Mesenchymal stem cell (in vitro differentiated cells and primary cell): ENCODE measurements around the gene TFAP2E.

ENCODE experiments used
- DNase-seq: peaks from one replicate; pipeline ENCODE4 v3.0.0-alpha.2; 2013
- H2AFZ ChIP-seq: one replicate; pipeline ENCODE4 v1.6.1; 2013; ENCODE audit warnings: low read depth, mild to moderate bottlenecking, control low read depth, inconsistent platforms, low read length, moderate library complexity
- H2AK5ac ChIP-seq: 2 replicates; pipeline ENCODE4 v1.6.1; 2013; ENCODE audit warnings: low read length, moderate library complexity, mild to moderate bottlenecking, inconsistent platforms; ENCODE audit not compliant: severe bottlenecking
- H2BK120ac ChIP-seq: one replicate; pipeline ENCODE4 v1.6.1; 2013; ENCODE audit warnings: low read depth, mild to moderate bottlenecking, inconsistent platforms, low read length, moderate library complexity
- H2BK12ac ChIP-seq, 2 experiments: one replicate each; pipeline ENCODE4 v1.6.1; 2013; ENCODE audit warnings: inconsistent platforms in 2 of 2, low read length in 2 of 2, mild to moderate bottlenecking in 2 of 2, moderate library complexity in 2 of 2, control low read depth in 1 of 2
- H2BK15ac ChIP-seq: one replicate; pipeline ENCODE4 v1.6.1; 2013; ENCODE audit warnings: mild to moderate bottlenecking, low read depth, inconsistent platforms; ENCODE audit not compliant: poor library complexity, severe bottlenecking
- H2BK5ac ChIP-seq: 2 replicates; pipeline ENCODE4 v1.6.1; 2013; ENCODE audit warnings: low read depth, mild to moderate bottlenecking, low read length, control low read depth, inconsistent platforms; ENCODE audit not compliant: poor library complexity, severe bottlenecking
- H3K14ac ChIP-seq, 2 experiments: one replicate each; pipeline ENCODE4 v1.6.1; 2013; ENCODE audit warnings: inconsistent platforms in 2 of 2, low read length in 2 of 2, control low read depth in 1 of 2, mild to moderate bottlenecking in 1 of 2, moderate library complexity in 1 of 2
- H3K18ac ChIP-seq, 2 experiments: one replicate each; pipeline ENCODE4 v1.6.1; 2013; ENCODE audit warnings: inconsistent platforms in 2 of 2, low read length in 2 of 2, control low read depth in 1 of 2, low read depth in 1 of 2, mild to moderate bottlenecking in 1 of 2
- H3K23ac ChIP-seq, 2 experiments: one replicate each; pipeline ENCODE4 v1.6.1; 2013; ENCODE audit warnings: inconsistent platforms in 2 of 2, low read length in 2 of 2, mild to moderate bottlenecking in 2 of 2, moderate library complexity in 2 of 2, control low read depth in 1 of 2
- H3K27ac ChIP-seq: 2 replicates; pipeline ENCODE4 v1.5.1; 2013; ENCODE audit warnings: mild to moderate bottlenecking, moderate library complexity, low read length, control low read depth, inconsistent platforms; ENCODE audit not compliant: poor library complexity, severe bottlenecking
- H3K27me3 ChIP-seq, 2 experiments: 2 replicates each; pipeline versions ENCODE4 v1.6.1 to v1.7.0; 2013; ENCODE audit warnings: low read length in 2 of 2, mild to moderate bottlenecking in 2 of 2, moderate library complexity in 2 of 2, control low read depth in 1 of 2, inconsistent platforms in 1 of 2; ENCODE audit not compliant: control insufficient read depth in 1 of 2, insufficient read depth in 1 of 2
- H3K36me3 ChIP-seq, 2 experiments: 2 replicates each; pipeline versions ENCODE4 v1.6.1 to v1.7.0; 2013; ENCODE audit warnings: low read length in 2 of 2, control low read depth in 1 of 2, inconsistent platforms in 1 of 2, low read depth in 1 of 2, mild to moderate bottlenecking in 1 of 2; ENCODE audit not compliant: insufficient read depth in 2 of 2, control insufficient read depth in 1 of 2
- H3K4ac ChIP-seq, 2 experiments: one replicate each; pipeline ENCODE4 v1.6.1; 2013; ENCODE audit warnings: inconsistent platforms in 2 of 2, low read length in 2 of 2, mild to moderate bottlenecking in 2 of 2, moderate library complexity in 2 of 2, control low read depth in 1 of 2, low read depth in 1 of 2
- H3K4me1 ChIP-seq: 2 replicates; pipeline ENCODE4 v1.6.1; 2013; ENCODE audit warnings: low read depth, low read length, control low read depth; ENCODE audit not compliant: control insufficient read depth, insufficient read depth
- H3K4me2 ChIP-seq: 2 replicates; pipeline ENCODE4 v1.6.1; 2013; ENCODE audit warnings: low read length, mild to moderate bottlenecking, inconsistent platforms; ENCODE audit not compliant: poor library complexity, severe bottlenecking
- H3K4me3 ChIP-seq, 2 experiments: 2 replicates each; pipeline versions ENCODE4 v1.5.1 to v1.7.0; 2013; ENCODE audit warnings: low read length in 2 of 2, mild to moderate bottlenecking in 2 of 2, control low read depth in 1 of 2, low read depth in 1 of 2; ENCODE audit not compliant: insufficient read depth in 1 of 2
- H3K79me1 ChIP-seq: replicated peaks from 2 replicates; pipeline ENCODE4 v1.6.1; 2013; ENCODE audit warnings: mild to moderate bottlenecking, control low read depth, low read length, inconsistent platforms; ENCODE audit not compliant: poor library complexity, severe bottlenecking
- H3K9ac ChIP-seq: 2 replicates; pipeline ENCODE4 v1.7.0; 2013; ENCODE audit warnings: mild to moderate bottlenecking, low read length, moderate library complexity
- H3K9me3 ChIP-seq: 2 replicates; pipeline ENCODE4 v1.7.0; 2013; ENCODE audit warnings: mild to moderate bottlenecking, low read length; ENCODE audit not compliant: control insufficient read depth
- H4K8ac ChIP-seq: one replicate; pipeline ENCODE4 v1.6.1; 2013; ENCODE audit warnings: inconsistent platforms, mild to moderate bottlenecking, low read length, moderate library complexity
- H4K91ac ChIP-seq: one replicate; pipeline ENCODE4 v1.6.1; 2013; ENCODE audit warnings: mild to moderate bottlenecking, low read length, inconsistent platforms
- WGBS: methylation state at CpG from one replicate; pipeline ENCODE4 v1.1.7; 2013; ENCODE audit warnings: mixed read lengths; 5-methylcytosine and 5-hydroxymethylcytosine counted together

The TFAP2E gene

GRCh38 chr1:35531368-35531767, 41.7 kb upstream of the TFAP2E start:
- Histone ChIP-seq H3K4ac (no peak overlapping the region), H4K8ac (no peak overlapping the region), H3K4me3 (no peak overlapping the region), H2BK15ac (no peak overlapping the region), H3K27ac (no peak overlapping the region), H3K23ac (no peak overlapping the region), H3K36me3 (peaks cover 18 to 19% of the 10 kb centered on the region in 2 experiments), H4K91ac (no peak overlapping the region), H2BK12ac (no peak overlapping the region), H3K9ac (no peak overlapping the region), H3K4me2 (no peak overlapping the region), H3K14ac (no peak overlapping the region), H2AFZ (no peak overlapping the region), H3K18ac (no peak overlapping the region), H2BK5ac (no peak overlapping the region), H3K79me1 (peaks cover 39% of the 10 kb centered on the region), H2BK120ac (no peak overlapping the region), H3K27me3 (no peaks in the 10 kb centered on the region), H2AK5ac (no peak overlapping the region), H3K4me1 (no peaks in the 10 kb centered on the region), H3K9me3 (peaks cover 25% of the 10 kb centered on the region)
- DNase-seq: no peak
- 96% methylated on average over 6 of the region's 6 CpGs for WGBS

DNA sequence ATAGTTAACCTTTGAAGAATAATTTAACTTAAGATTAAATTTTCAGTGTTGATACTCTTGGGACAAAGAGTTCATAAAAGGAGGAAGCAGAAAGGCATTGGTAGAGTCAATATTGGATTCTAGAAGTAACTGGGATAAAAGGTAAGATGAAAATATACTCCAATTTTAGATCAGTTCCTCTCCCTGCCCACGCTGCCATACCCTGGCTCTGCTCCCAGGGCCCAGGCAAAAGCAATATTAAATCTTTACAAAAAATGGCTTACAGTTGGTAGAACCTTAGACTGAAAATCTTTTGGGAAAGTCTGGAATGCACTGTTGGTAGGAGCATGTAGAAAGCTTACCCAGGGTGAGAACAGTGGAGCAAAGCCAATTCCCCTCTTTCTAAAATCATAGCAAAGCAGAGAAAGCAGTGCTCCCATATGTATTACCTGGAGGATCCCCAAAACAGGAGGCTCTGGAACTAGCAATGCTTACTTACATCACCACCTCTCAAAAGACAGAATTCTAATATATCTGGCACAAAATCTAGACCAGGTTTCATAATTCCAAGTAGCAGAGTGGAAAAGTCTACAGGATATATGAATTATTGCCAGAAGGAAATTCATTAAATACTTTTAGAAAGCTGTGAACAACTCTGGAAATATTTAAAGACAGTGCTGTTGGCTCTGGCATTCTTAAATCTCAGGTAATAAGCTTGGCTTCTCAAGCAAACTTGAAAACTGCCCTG, 40.5 kb upstream of the TFAP2E start:
- Histone ChIP-seq H2AK5ac (no peak overlapping the region), H3K27me3 (no peaks in the 10 kb centered on the region), H4K91ac (no peak overlapping the region), H3K4me3 (no peak overlapping the region), H3K18ac (no peak overlapping the region), H3K4me1 (no peaks in the 10 kb centered on the region), H2BK120ac (no peak overlapping the region), H2AFZ (no peak overlapping the region), H3K4ac (no peak overlapping the region), H4K8ac (no peak overlapping the region), H3K23ac (no peak overlapping the region), H2BK5ac (no peak overlapping the region), H2BK12ac (no peak overlapping the region), H2BK15ac (no peak overlapping the region), H3K36me3 (peaks cover 18 to 19% of the 10 kb centered on the region in 2 experiments), H3K27ac (no peak overlapping the region), H3K9ac (no peak overlapping the region), H3K79me1 (peaks cover 35% of the 10 kb centered on the region), H3K14ac (no peak overlapping the region), H3K9me3 (peaks cover 25% of the 10 kb centered on the region), H3K4me2 (no peak overlapping the region)
- no CpG with 5 or more reads among the region's 1 CpG for WGBS
- DNase-seq: no peak

- Histone ChIP-seq H2BK12ac (no peak overlapping the region), H4K91ac (no peak overlapping the region), H2BK5ac (no peak overlapping the region), H3K4me1 (peaks cover 3% of the 10 kb centered on the region), H3K9ac (no peak overlapping the region), H3K9me3 (peaks cover 18% of the 10 kb centered on the region), H2AK5ac (no peak overlapping the region), H4K8ac (no peak overlapping the region), H3K27me3 (no peaks in the 10 kb centered on the region), H3K36me3 (peaks cover 18 to 19% of the 10 kb centered on the region in 2 experiments), H3K14ac (no peak overlapping the region), H3K79me1 (peaks cover 35% of the 10 kb centered on the region), H3K27ac (no peak overlapping the region), H2AFZ (no peak overlapping the region), H3K18ac (no peak overlapping the region), H3K23ac (no peak overlapping the region), H3K4ac (no peak overlapping the region), H3K4me3 (no peak overlapping the region), H2BK15ac (no peak overlapping the region), H2BK120ac (no peak overlapping the region), H3K4me2 (no peak overlapping the region)
- 27% methylated on average over 1 of the region's 1 CpG for WGBS
- DNase-seq: no peak
These were observed 39.5 kb upstream of the TFAP2E start for GRCh38 chr1:35533586-35533985.

DNA sequence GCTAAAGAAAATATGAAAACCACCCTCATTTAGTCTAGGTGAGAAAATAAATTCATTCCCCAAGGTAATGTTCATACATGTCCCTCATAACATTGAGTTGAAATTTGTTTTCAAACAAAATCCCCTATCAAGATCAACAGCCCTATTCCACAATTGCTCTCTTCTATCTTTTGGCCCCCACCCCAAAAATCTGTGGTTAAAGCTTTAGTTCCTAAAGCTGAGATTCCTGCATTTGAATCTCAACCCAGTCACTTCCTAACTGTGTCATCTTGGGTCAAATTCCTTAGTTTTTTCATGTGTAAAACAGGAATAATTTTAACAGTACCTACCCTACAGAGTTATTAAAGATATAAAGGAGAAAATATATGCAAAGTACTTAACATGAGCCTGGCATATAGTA, 37.9 kb upstream of the TFAP2E start:
- DNase-seq: no peak
- Histone ChIP-seq H2BK120ac (no peak overlapping the region), H3K14ac (no peak overlapping the region), H3K27ac (no peak overlapping the region), H3K79me1 (peaks cover 32% of the 10 kb centered on the region), H3K18ac (no peak overlapping the region), H3K9ac (no peak overlapping the region), H2AFZ (no peak overlapping the region), H3K9me3 (peaks cover 6% of the 10 kb centered on the region), H3K4me2 (no peak overlapping the region), H2AK5ac (no peak overlapping the region), H4K91ac (no peak overlapping the region), H3K4me3 (no peak overlapping the region), H3K27me3 (no peaks in the 10 kb centered on the region), H3K36me3 (peaks cover 9 to 17% of the 10 kb centered on the region in 2 experiments), H3K4me1 (peaks cover 10% of the 10 kb centered on the region), H2BK12ac (no peak overlapping the region), H2BK15ac (no peak overlapping the region), H4K8ac (no peak overlapping the region), H2BK5ac (no peak overlapping the region), H3K23ac (no peak overlapping the region), H3K4ac (no peak overlapping the region)
